DOHH2 (cell line): ENCODE measurements around the gene IL9.

Experiments used
- H3F3A ChIP-seq: fragments of 200-600 bp; sonication (generic), shearing (Covaris generic); 2 replicates; pipeline ENCODE4 v1.6.0; 2016; ENCODE audit warnings: antibody characterized with exemption, mild to moderate bottlenecking; ENCODE audit not compliant: control insufficient read depth, insufficient read depth
- H3K27ac ChIP-seq: fragments of 200-600 bp; sonication (generic); 2 replicates; pipeline ENCODE4 v1.5.1; 2014; ENCODE audit warnings: low read depth, mild to moderate bottlenecking, low read length, moderate library complexity
- H3K27me3 ChIP-seq: fragments of 200-600 bp; sonication (generic); 2 replicates; pipeline ENCODE4 v1.6.1; 2014; ENCODE audit warnings: mild to moderate bottlenecking, low read length, mixed read lengths; ENCODE audit not compliant: control insufficient read depth
- H3K36me3 ChIP-seq: fragments of 200-600 bp; sonication (generic); 2 replicates; pipeline ENCODE4 v1.6.1; 2014; ENCODE audit warnings: mild to moderate bottlenecking, low read length, moderate library complexity, mixed read lengths; ENCODE audit not compliant: control insufficient read depth
- H3K4me1 ChIP-seq: fragments of 200-600 bp; sonication (generic); 2 replicates; pipeline ENCODE4 v1.6.1; 2014; ENCODE audit warnings: mild to moderate bottlenecking, low read length, mixed read lengths; ENCODE audit not compliant: control insufficient read depth
- H3K4me2 ChIP-seq: fragments of 200-600 bp; sonication (generic); 2 replicates; pipeline ENCODE4 v1.6.0; 2014; ENCODE audit warnings: mild to moderate bottlenecking, low read length, moderate library complexity
- H3K4me3 ChIP-seq: fragments of 200-600 bp; sonication (generic); 2 replicates; pipeline ENCODE4 v1.5.1; 2014; ENCODE audit warnings: mild to moderate bottlenecking, low read length, mixed read lengths
- H3K79me2 ChIP-seq: fragments of 200-600 bp; sonication (generic); 2 replicates; pipeline ENCODE4 v1.6.1; 2014; ENCODE audit warnings: mild to moderate bottlenecking, low read length, mixed read lengths; ENCODE audit not compliant: control insufficient read depth
- H3K9me2 ChIP-seq: fragments of 200-600 bp; sonication (generic); replicated peaks from 2 replicates; pipeline ENCODE4 v1.6.1; 2014; ENCODE audit warnings: mild to moderate bottlenecking, low read length, mixed read lengths; ENCODE audit not compliant: control insufficient read depth
- H3K9me3 ChIP-seq: fragments of 200-600 bp; sonication (generic); 2 replicates; pipeline ENCODE4 v1.6.1; 2014; ENCODE audit warnings: antibody characterized with exemption, low read length, mixed read lengths; ENCODE audit not compliant: control insufficient read depth, insufficient read depth
- H4K20me1 ChIP-seq: fragments of 200-600 bp; sonication (generic); 2 replicates; pipeline ENCODE4 v1.6.0; 2014; ENCODE audit warnings: low read depth, mild to moderate bottlenecking, antibody characterized with exemption, low read length, moderate library complexity; ENCODE audit not compliant: control insufficient read depth, insufficient read depth
- EZH2phosphoT487 ChIP-seq: fragments of 200-600 bp; sonication (generic); IDR thresholded peaks from 2 replicates; pipeline ENCODE4 v1.6.1; 2017; ENCODE audit warnings: borderline replicate concordance, mild to moderate bottlenecking, antibody characterized with exemption, low read length, moderate library complexity, mixed read lengths
- TF ChIP-seq, protein P1 (sequence below): fragments of 200-600 bp; sonication (generic); IDR thresholded peaks from one replicate; pipeline ENCODE4 v1.5.1; 2014; ENCODE audit warnings: antibody characterized with exemption, mild to moderate bottlenecking, low read depth, low read length; ENCODE audit not compliant: poor library complexity, severe bottlenecking

IL9 gene

DNA sequence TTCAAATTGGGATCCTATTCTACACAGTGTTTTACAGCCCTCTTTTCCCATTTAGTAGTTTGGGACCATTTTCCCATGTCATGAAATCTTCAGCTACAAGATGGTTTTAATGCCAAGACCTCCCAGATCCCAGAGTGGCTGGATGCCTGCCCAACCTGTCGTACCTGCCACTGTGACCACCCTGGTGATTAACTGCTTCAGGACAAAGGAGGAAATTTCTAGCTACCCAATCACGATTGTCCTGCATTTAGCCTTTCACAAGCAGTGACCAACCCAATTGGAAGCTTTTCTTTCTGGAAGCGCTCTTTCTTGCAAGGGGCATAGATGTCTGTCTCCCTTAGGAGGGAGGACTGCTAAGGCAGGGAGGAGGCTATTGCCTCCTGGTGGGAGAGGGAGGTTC lies 13.8 kb downstream of the IL9 start:
- H4K20me1 ChIP-seq, result no peaks in the 10 kb centered on the region
- no peak overlapping the region for H3K27ac ChIP-seq
- TF ChIP-seq, protein P1, sequence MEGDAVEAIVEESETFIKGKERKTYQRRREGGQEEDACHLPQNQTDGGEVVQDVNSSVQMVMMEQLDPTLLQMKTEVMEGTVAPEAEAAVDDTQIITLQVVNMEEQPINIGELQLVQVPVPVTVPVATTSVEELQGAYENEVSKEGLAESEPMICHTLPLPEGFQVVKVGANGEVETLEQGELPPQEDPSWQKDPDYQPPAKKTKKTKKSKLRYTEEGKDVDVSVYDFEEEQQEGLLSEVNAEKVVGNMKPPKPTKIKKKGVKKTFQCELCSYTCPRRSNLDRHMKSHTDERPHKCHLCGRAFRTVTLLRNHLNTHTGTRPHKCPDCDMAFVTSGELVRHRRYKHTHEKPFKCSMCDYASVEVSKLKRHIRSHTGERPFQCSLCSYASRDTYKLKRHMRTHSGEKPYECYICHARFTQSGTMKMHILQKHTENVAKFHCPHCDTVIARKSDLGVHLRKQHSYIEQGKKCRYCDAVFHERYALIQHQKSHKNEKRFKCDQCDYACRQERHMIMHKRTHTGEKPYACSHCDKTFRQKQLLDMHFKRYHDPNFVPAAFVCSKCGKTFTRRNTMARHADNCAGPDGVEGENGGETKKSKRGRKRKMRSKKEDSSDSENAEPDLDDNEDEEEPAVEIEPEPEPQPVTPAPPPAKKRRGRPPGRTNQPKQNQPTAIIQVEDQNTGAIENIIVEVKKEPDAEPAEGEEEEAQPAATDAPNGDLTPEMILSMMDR, result no peak
- TF ChIP-seq EZH2phosphoT487, result no peak
- H3K27me3 ChIP-seq, result 0 out of 2 replicates have a peak, but pooled peaks cover 3% of the 10 kb centered on the region
- no peaks in the 10 kb centered on the region for H3K79me2 ChIP-seq
- no peaks in the 10 kb centered on the region for H3K4me1 ChIP-seq
- no peaks in the 10 kb centered on the region for H3F3A ChIP-seq
- no peak overlapping the region for H3K4me3 ChIP-seq
- H3K36me3 ChIP-seq, result no peaks in the 10 kb centered on the region
- no peaks in the 10 kb centered on the region for H3K9me3 ChIP-seq
- no peaks in the 10 kb centered on the region for H3K9me2 ChIP-seq
- H3K4me2 ChIP-seq, result no peak overlapping the region

DNA sequence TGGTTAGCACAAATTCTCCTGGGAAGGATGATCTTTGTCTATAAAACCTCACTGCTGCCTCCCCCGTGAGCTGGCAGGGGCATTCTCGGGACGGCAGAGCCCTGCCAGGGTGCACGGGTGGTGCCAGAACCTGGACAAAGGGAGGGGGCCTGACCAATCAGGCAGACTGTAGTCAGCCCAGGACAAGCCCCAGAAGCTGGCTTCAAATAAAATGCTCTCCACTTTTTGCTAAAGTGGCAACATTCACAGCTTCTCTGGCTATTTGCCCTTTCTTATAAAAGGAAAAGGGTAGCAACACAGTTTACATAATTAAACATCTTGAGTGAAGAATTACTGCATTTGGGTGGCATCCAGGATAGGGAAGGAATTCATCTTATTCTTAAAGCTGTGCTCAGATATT lies 14.4 kb downstream of the IL9 start:
- H3K4me3 ChIP-seq, result no peak overlapping the region
- H3K4me2 ChIP-seq, result no peak overlapping the region
- H3F3A ChIP-seq, result no peaks in the 10 kb centered on the region
- no peak for TF ChIP-seq EZH2phosphoT487
- TF ChIP-seq, protein P1, result no peak
- H3K9me2 ChIP-seq, result no peaks in the 10 kb centered on the region
- no peaks in the 10 kb centered on the region for H3K79me2 ChIP-seq
- H3K36me3 ChIP-seq, result no peaks in the 10 kb centered on the region
- 0 out of 2 replicates have a peak, but pooled peaks cover 3% of the 10 kb centered on the region for H3K27me3 ChIP-seq
- H3K27ac ChIP-seq, result no peak overlapping the region
- no peaks in the 10 kb centered on the region for H4K20me1 ChIP-seq
- H3K9me3 ChIP-seq, result no peaks in the 10 kb centered on the region
- H3K4me1 ChIP-seq, result no peaks in the 10 kb centered on the region

DNA sequence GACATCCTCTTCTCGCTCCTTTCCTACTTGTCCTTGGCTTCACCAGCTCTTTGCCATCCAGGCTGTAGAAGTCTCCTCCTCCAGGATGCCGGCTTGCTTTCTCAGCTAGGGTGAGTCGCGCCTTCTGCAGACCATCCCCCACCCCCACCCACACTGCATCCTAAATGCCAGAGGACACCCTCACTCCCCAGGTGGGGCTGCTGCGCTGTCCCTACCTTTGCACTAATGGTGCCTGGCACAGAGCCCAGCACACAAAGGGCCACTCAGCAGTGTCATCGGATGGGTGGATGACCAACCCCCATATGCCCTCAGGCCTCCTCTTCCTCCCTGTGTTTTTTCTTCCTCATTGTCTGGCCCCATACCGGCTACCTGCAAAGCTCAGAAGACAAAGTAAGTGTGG lies 14.8 kb downstream of the IL9 start:
- H4K20me1 ChIP-seq, result no peaks in the 10 kb centered on the region
- H3K4me3 ChIP-seq, result no peak overlapping the region
- 0 out of 2 replicates have a peak, but pooled peaks cover 3% of the 10 kb centered on the region for H3K27me3 ChIP-seq
- no peaks in the 10 kb centered on the region for H3K79me2 ChIP-seq
- no peaks in the 10 kb centered on the region for H3K36me3 ChIP-seq
- TF ChIP-seq, protein P1, result no peak
- no peak for TF ChIP-seq EZH2phosphoT487
- no peaks in the 10 kb centered on the region for H3K4me1 ChIP-seq
- H3K9me2 ChIP-seq, result no peaks in the 10 kb centered on the region
- H3K9me3 ChIP-seq, result no peaks in the 10 kb centered on the region
- no peaks in the 10 kb centered on the region for H3F3A ChIP-seq
- no peak overlapping the region for H3K27ac ChIP-seq
- no peak overlapping the region for H3K4me2 ChIP-seq
